Fibroblast of upper back skin (primary cell): ENCODE measurements around the gene CKAP2L.

Experiments
- DNase-seq: peaks from one replicate; pipeline ENCODE4 v3.0.0-alpha.2; 2013

The CKAP2L gene

GRCh38 chr2:112791019-112791418 is 26.6 kb upstream of the CKAP2L start:
- DNase-seq = no peak

- no peak for DNase-seq
These were observed 25.9 kb upstream of the CKAP2L start for GRCh38 chr2:112790305-112790704.

- no peak for DNase-seq
These were observed 24.8 kb upstream of the CKAP2L start for GRCh38 chr2:112789186-112789585.

GRCh38 chr2:112788653-112789052 is 24.2 kb upstream of the CKAP2L start:
- DNase-seq = no peak

- no peak for DNase-seq
These were observed 23.5 kb upstream of the CKAP2L start for GRCh38 chr2:112787729-112788393.

- DNase-seq = no peak
These were observed 22.9 kb upstream of the CKAP2L start for GRCh38 chr2:112787294-112787693.

- DNase-seq = peak; percentile 51
These were observed 20.1 kb upstream of the CKAP2L start, which contains the start of gene IL1A for GRCh38 chr2:112784199-112785189. TSS of gene IL1A (minus strand) at chr2:112784493. CDS start at chr2:112783770, 723 bp downstream.

GRCh38 chr2:112783187-112783714 is 18.8 kb upstream of the CKAP2L start:
- DNase-seq = no peak

- DNase-seq = no peak
These were observed 17.9 kb upstream of the CKAP2L start for GRCh38 chr2:112782234-112782799.

- DNase-seq = no peak
These were observed 15.2 kb upstream of the CKAP2L start for GRCh38 chr2:112779598-112779997.

GRCh38 chr2:112777036-112777435 is 12.6 kb upstream of the CKAP2L start:
- DNase-seq = peak; percentile 28

- DNase-seq = peak; percentile 30
These were observed 11.7 kb upstream of the CKAP2L start for GRCh38 chr2:112776113-112776512.

GRCh38 chr2:112774536-112775285 is 10.3 kb upstream of the CKAP2L start:
- no peak for DNase-seq

- no peak for DNase-seq
These were observed 9.1 kb upstream of the CKAP2L start for GRCh38 chr2:112773556-112773955.

- no peak for DNase-seq
These were observed 8.6 kb upstream of the CKAP2L start for GRCh38 chr2:112772911-112773475.

GRCh38 chr2:112772322-112772721 is 7.9 kb upstream of the CKAP2L start:
- no peak for DNase-seq

GRCh38 chr2:112768432-112768831 is 4.0 kb upstream of the CKAP2L start:
- no peak for DNase-seq

- DNase-seq = no peak
These were observed 3.4 kb upstream of the CKAP2L start for GRCh38 chr2:112767693-112768330.

GRCh38 chr2:112765251-112765650 is 842 bp upstream of the CKAP2L start:
- no peak for DNase-seq

- no peak for DNase-seq
These were observed 2.1 kb downstream of the CKAP2L start for GRCh38 chr2:112762276-112762675.

GRCh38 chr2:112760149-112760548 is 4.3 kb downstream of the CKAP2L start:
- no peak for DNase-seq

GRCh38 chr2:112758711-112759110 is 5.7 kb downstream of the CKAP2L start:
- DNase-seq = no peak
